ENCODE results near the gene AUNIP.

GRCh38 chr1:25816112-25816718, 43.0 kb downstream of the AUNIP start:
- TF ChIP-seq POLR2A (IDR thresholded peaks at IDR 0.05): no peak
- TF ChIP-seq CTCF (IDR thresholded peaks at IDR 0.05): no peak
